AG09309 (cell line): ENCODE results near the gene SDSL.

ENCODE experiments used
- DNase-seq: peaks from one replicate; pipeline ENCODE4 v3.0.0-alpha.2; 2010; ENCODE audit warnings: low read depth
- H3K4me3 ChIP-seq: 2 replicates; pipeline ENCODE4 v1.5.1; 2011; ENCODE audit warnings: mild to moderate bottlenecking, low read depth, low read length, moderate library complexity; ENCODE audit not compliant: control insufficient read depth
- CTCF ChIP-seq: IDR thresholded peaks from 2 replicates; pipeline ENCODE4 v1.5.1; 2011; ENCODE audit warnings: mild to moderate bottlenecking, low read depth, low read length, inconsistent platforms; ENCODE audit not compliant: insufficient read depth, control insufficient read depth; ENCODE audit errors: missing control alignments

Gene SDSL

GRCh38 chr12:113438523-113439300 lies 16.5 kb downstream of the SDSL start:
- no peak for DNase-seq

GRCh38 chr12:113439301-113439597 lies 17.1 kb downstream of the SDSL start:
- H3K4me3 ChIP-seq: no peak overlapping the region
- no peak for TF ChIP-seq CTCF
- no peak for DNase-seq

More at GRCh38 chr12:113438523-113439300, 16.5 kb downstream of the SDSL start:
- no peak for TF ChIP-seq CTCF
- no peak overlapping the region for H3K4me3 ChIP-seq

GRCh38 chr12:113439606-113440030 lies 17.4 kb downstream of the SDSL start:
- DNase-seq: no peak
- peak; percentile 76 for TF ChIP-seq CTCF
- H3K4me3 ChIP-seq: no peak overlapping the region

GRCh38 chr12:113440336-113440735 lies 18.2 kb downstream of the SDSL start:
- TF ChIP-seq CTCF: no peak
- DNase-seq: no peak

GRCh38 chr12:113440947-113441782 lies 19.0 kb downstream of the SDSL start:
- TF ChIP-seq CTCF: no peak
- H3K4me3 ChIP-seq: no peak overlapping the region

More at GRCh38 chr12:113440336-113440735, 18.2 kb downstream of the SDSL start:
- no peak overlapping the region for H3K4me3 ChIP-seq

GRCh38 chr12:113443030-113443539 lies 20.9 kb downstream of the SDSL start:
- no peak for TF ChIP-seq CTCF
- H3K4me3 ChIP-seq: no peak overlapping the region
- no peak for DNase-seq

More at GRCh38 chr12:113440947-113441782, 19.0 kb downstream of the SDSL start:
- DNase-seq: no peak
